ENCODE measurements around the gene STRIT1.

Gene STRIT1

GRCh38 chr3:155293516-155293915 is at the start of gene STRIT1:
STRIT1 (minus strand) TSS chr3:155293683.
- no peak for DNase-seq

GRCh38 chr3:155342344-155342743 is 48.9 kb upstream of the STRIT1 start:
- DNase-seq, result no peak

- DNase-seq, result no peak
Observed at GRCh38 chr3:155339052-155339451, 45.6 kb upstream of the STRIT1 start.

- no peak for DNase-seq
Observed at GRCh38 chr3:155335724-155336354, 42.4 kb upstream of the STRIT1 start.

- DNase-seq, result no peak
Observed at GRCh38 chr3:155334914-155335723, 41.6 kb upstream of the STRIT1 start.

- no peak for DNase-seq
Observed at GRCh38 chr3:155334215-155334913, 40.9 kb upstream of the STRIT1 start.

- DNase-seq, result no peak
Observed at GRCh38 chr3:155332716-155333115, 39.2 kb upstream of the STRIT1 start.

GRCh38 chr3:155331078-155331477 is 37.6 kb upstream of the STRIT1 start:
- no peak for DNase-seq

GRCh38 chr3:155330370-155330769 is 36.9 kb upstream of the STRIT1 start:
- DNase-seq, result no peak

- no peak for DNase-seq
Observed at GRCh38 chr3:155329513-155330048, 36.1 kb upstream of the STRIT1 start.

- DNase-seq, result no peak
Observed at GRCh38 chr3:155327871-155328270, 34.4 kb upstream of the STRIT1 start.

GRCh38 chr3:155327430-155327829 is 33.9 kb upstream of the STRIT1 start:
- DNase-seq, result no peak

- no peak for DNase-seq
Observed at GRCh38 chr3:155326901-155327300, 33.4 kb upstream of the STRIT1 start.

- no peak for DNase-seq
Observed at GRCh38 chr3:155326244-155326643, 32.8 kb upstream of the STRIT1 start.

- no peak for DNase-seq
Observed at GRCh38 chr3:155325263-155325835, 31.9 kb upstream of the STRIT1 start.

GRCh38 chr3:155323063-155323666 is 29.7 kb upstream of the STRIT1 start:
- DNase-seq, result no peak

- no peak for DNase-seq
Observed at GRCh38 chr3:155321418-155321817, 27.9 kb upstream of the STRIT1 start.

GRCh38 chr3:155320934-155321333 is 27.5 kb upstream of the STRIT1 start:
- DNase-seq, result no peak

- no peak for DNase-seq
Observed at GRCh38 chr3:155318740-155319139, 25.3 kb upstream of the STRIT1 start.

GRCh38 chr3:155317211-155317610 is 23.7 kb upstream of the STRIT1 start:
- DNase-seq, result no peak

- no peak for DNase-seq
Observed at GRCh38 chr3:155316426-155316825, 22.9 kb upstream of the STRIT1 start.

- DNase-seq, result no peak
Observed at GRCh38 chr3:155313916-155314315, 20.4 kb upstream of the STRIT1 start.

- DNase-seq, result no peak
Observed at GRCh38 chr3:155313300-155313699, 19.8 kb upstream of the STRIT1 start.
